IMR-90 (cell line): ENCODE measurements around the gene FAM83G. TPM values are rescaled to one million over a fixed set of nuclear protein-coding genes. Genes with fewer than 3 reads are reported as not detected.

ENCODE experiments used
- ATAC-seq: fragments of 200-7000 bp; cut with Tn5 transposase; 2 replicates; pipeline ENCODE4 v1.9.1; 2020; ENCODE audit warnings: low read depth, mild to moderate bottlenecking, moderate library complexity
- BruUV-seq: library from RNA; stranded (reverse); fragments of 400-500 nt; replicated peaks from 2 replicates; lab custom pipeline; 2021; lab: Mats Ljungman, UMichigan
- CTCF ChIA-PET: fragments of 300-600 bp; formaldehyde crosslinking; extraction: SDS; loops from one replicate; lab custom pipeline; 2021; ENCODE audit warnings: antibody characterized with exemption; lab: Yijun Ruan, JAX
- POLR2A ChIA-PET: fragments of 300-600 bp; sonication (Branson Sonifier 250); formaldehyde crosslinking; loops from one replicate; lab custom pipeline; 2022; ENCODE audit warnings: antibody characterized with exemption; ENCODE audit not compliant: unreplicated experiment; lab: Charles Lee
- DNase-seq: peaks from one replicate; pipeline ENCODE4 v3.0.0; 2013
- H2AFZ ChIP-seq: replicated peaks from 2 replicates; pipeline ENCODE3; 2013; ENCODE audit warnings: low read length, mild to moderate bottlenecking; ENCODE audit not compliant: poor library complexity
- H2AK5ac ChIP-seq: 2 replicates; pipeline ENCODE4 v1.6.1; 2013; ENCODE audit warnings: low read depth, low read length, inconsistent platforms
- H2AK9ac ChIP-seq: replicated peaks from 2 replicates; pipeline ENCODE3; 2013; ENCODE audit warnings: mild to moderate bottlenecking, low read depth, low read length, moderate library complexity; ENCODE audit not compliant: poor library complexity
- H2BK120ac ChIP-seq: 2 replicates; pipeline ENCODE4 v1.6.1; 2013; ENCODE audit warnings: low read depth, low read length, inconsistent platforms
- H2BK15ac ChIP-seq: 3 replicates; pipeline ENCODE4 v1.6.1; 2013; ENCODE audit warnings: low read depth, low read length, inconsistent platforms
- H2BK20ac ChIP-seq: 2 replicates; pipeline ENCODE4 v1.6.1; 2013; ENCODE audit warnings: low read depth, mild to moderate bottlenecking, inconsistent platforms, low read length, moderate library complexity
- H2BK5ac ChIP-seq: 2 replicates; pipeline ENCODE4 v1.6.1; 2013; ENCODE audit warnings: mild to moderate bottlenecking, low read depth, low read length, inconsistent platforms; ENCODE audit not compliant: poor library complexity, severe bottlenecking
- H3K14ac ChIP-seq: replicated peaks from 2 replicates; pipeline ENCODE4 v1.6.1; 2013; ENCODE audit warnings: low read depth, low read length, inconsistent platforms
- H3K18ac ChIP-seq: 2 replicates; pipeline ENCODE4 v1.6.1; 2013; ENCODE audit warnings: low read depth, low read length, control low read depth
- H3K23ac ChIP-seq: 2 replicates; pipeline ENCODE4 v1.6.1; 2013; ENCODE audit warnings: low read depth, low read length, inconsistent platforms
- H3K27ac ChIP-seq: 2 replicates; pipeline ENCODE4 v1.5.1; 2013; ENCODE audit warnings: mild to moderate bottlenecking, control low read depth, low read length; ENCODE audit not compliant: insufficient read depth
- H3K27me3 ChIP-seq: 2 replicates; pipeline ENCODE4 v1.6.1; 2013; ENCODE audit warnings: low read length; ENCODE audit not compliant: control insufficient read depth, insufficient read depth
- H3K36me3 ChIP-seq: 2 replicates; pipeline ENCODE4 v1.6.1; 2013; ENCODE audit warnings: low read length, mixed read lengths; ENCODE audit not compliant: control insufficient read depth, insufficient read depth
- H3K4ac ChIP-seq: 2 replicates; pipeline ENCODE4 v1.6.1; 2013; ENCODE audit warnings: low read depth, low read length, inconsistent platforms
- H3K4me1 ChIP-seq: 2 replicates; pipeline ENCODE4 v1.6.1; 2013; ENCODE audit warnings: low read length, mixed read lengths; ENCODE audit not compliant: control insufficient read depth, insufficient read depth
- H3K4me2 ChIP-seq: 2 replicates; pipeline ENCODE4 v1.6.1; 2013; ENCODE audit warnings: low read depth, mild to moderate bottlenecking, control low read depth, low read length, moderate library complexity
- H3K4me3 ChIP-seq: 2 replicates; pipeline ENCODE4 v1.5.1; 2013; ENCODE audit warnings: low read depth, mild to moderate bottlenecking, control low read depth, low read length, moderate library complexity; ENCODE audit not compliant: insufficient read depth
- H3K56ac ChIP-seq: 2 replicates; pipeline ENCODE4 v1.6.1; 2013; ENCODE audit warnings: low read length, inconsistent platforms; ENCODE audit not compliant: insufficient read depth; ENCODE audit errors: extremely low read depth
- H3K79me1 ChIP-seq, 2 experiments: 2 replicates each; pipeline ENCODE4 v1.6.1; 2013; ENCODE audit warnings: low read length in 2 of 2, inconsistent platforms in 1 of 2, low read depth in 1 of 2
- H3K9ac ChIP-seq: 2 replicates; pipeline ENCODE4 v1.6.1; 2013; ENCODE audit warnings: low read depth, low read length, control low read depth
- H3K9me1 ChIP-seq: 2 replicates; pipeline ENCODE4 v1.6.1; 2013; ENCODE audit warnings: low read length, inconsistent platforms; ENCODE audit not compliant: insufficient read depth
- H3K9me3 ChIP-seq: 2 replicates; pipeline ENCODE4 v1.6.1; 2013; ENCODE audit warnings: low read length; ENCODE audit not compliant: control insufficient read depth, insufficient read depth
- H4K20me1 ChIP-seq: 2 replicates; pipeline ENCODE4 v1.6.1; 2013; ENCODE audit warnings: low read length, inconsistent platforms; ENCODE audit not compliant: insufficient read depth
- H4K5ac ChIP-seq: 2 replicates; pipeline ENCODE4 v1.6.1; 2013; ENCODE audit warnings: mild to moderate bottlenecking, low read depth, low read length, control low read depth
- H4K8ac ChIP-seq, 2 experiments: 2 replicates each; pipeline ENCODE4 v1.6.1; 2013; ENCODE audit warnings: low read depth in 2 of 2, low read length in 2 of 2, control low read depth in 1 of 2, inconsistent platforms in 1 of 2
- H4K91ac ChIP-seq: 2 replicates; pipeline ENCODE4 v1.6.1; 2013; ENCODE audit warnings: low read depth, low read length, inconsistent platforms; ENCODE audit not compliant: insufficient read depth
- BHLHE40 ChIP-seq: fragments of 150-350 bp; IDR thresholded peaks from 2 replicates; pipeline ENCODE4 v1.6.1; 2016; ENCODE audit warnings: mild to moderate bottlenecking, low read depth, low read length
- CEBPB ChIP-seq: IDR thresholded peaks from 2 replicates; pipeline ENCODE4 v1.6.1; 2012; ENCODE audit warnings: low read depth, low read length, improper control_type of control experiment
- CHD1 ChIP-seq: IDR thresholded peaks from 2 replicates; pipeline ENCODE4 v1.6.1; 2012; ENCODE audit warnings: low read depth, low read length, improper control_type of control experiment
- CTCF ChIP-seq: conservative IDR thresholded peaks from 2 replicates; pipeline ENCODE4 v1.5.1; 2012; ENCODE audit warnings: mild to moderate bottlenecking, low read depth, low read length, improper control_type of control experiment
- ELK1 ChIP-seq: fragments of 150-350 bp; IDR thresholded peaks from 2 replicates; pipeline ENCODE4 v1.6.1; 2016; ENCODE audit warnings: low read depth, mild to moderate bottlenecking, low read length, moderate library complexity, borderline replicate concordance
- FOS ChIP-seq: fragments of 150-350 bp; IDR thresholded peaks from 2 replicates; pipeline ENCODE4 v1.6.1; 2016; ENCODE audit warnings: low read depth, low read length
- MAFK ChIP-seq: IDR thresholded peaks from 2 replicates; pipeline ENCODE4 v1.6.1; 2012; ENCODE audit warnings: low read depth, low read length, improper control_type of control experiment
- MAZ ChIP-seq: IDR thresholded peaks from 2 replicates; pipeline ENCODE4 v1.6.1; 2012; ENCODE audit warnings: low read depth, mild to moderate bottlenecking, low read length, improper control_type of control experiment, moderate library complexity, borderline replicate concordance
- MXI1 ChIP-seq: IDR thresholded peaks from 2 replicates; pipeline ENCODE4 v1.6.1; 2012; ENCODE audit warnings: low read depth, mild to moderate bottlenecking, low read length, moderate library complexity, borderline replicate concordance
- NFE2L2 ChIP-seq: fragments of 150-350 bp; IDR thresholded peaks from 2 replicates; pipeline ENCODE4 v1.6.1; 2016; ENCODE audit warnings: low read depth, mild to moderate bottlenecking, low read length
- POLR2A ChIP-seq: IDR thresholded peaks from 2 replicates; pipeline ENCODE4 v1.6.1; 2012; ENCODE audit warnings: mild to moderate bottlenecking, low read depth, low read length
- RAD21 ChIP-seq: IDR thresholded peaks from 2 replicates; pipeline ENCODE4 v1.6.1; 2012; ENCODE audit warnings: low read length, improper control_type of control experiment
- RCOR1 ChIP-seq: IDR thresholded peaks from 2 replicates; pipeline ENCODE4 v1.6.1; 2012; ENCODE audit warnings: mild to moderate bottlenecking, low read length, improper control_type of control experiment; ENCODE audit not compliant: insufficient replicate concordance
- RFX5 ChIP-seq: IDR thresholded peaks from 2 replicates; pipeline ENCODE4 v1.8.0; 2012; ENCODE audit warnings: low read depth, mild to moderate bottlenecking, low read length, moderate library complexity
- USF2 ChIP-seq: fragments of 150-350 bp; IDR thresholded peaks from 2 replicates; pipeline ENCODE4 v1.6.1; 2017; ENCODE audit warnings: mild to moderate bottlenecking, antibody characterized with exemption, low read length, low read depth
- WGBS, 2 experiments: methylation state at CpG; one replicate each; pipeline versions ENCODE4 v1.1.5 to v1.1.7; 2013; ENCODE audit warnings: missing lambda C conversion rate in 2 of 2; ENCODE audit not compliant: insufficient read length in 1 of 2; ENCODE audit errors: extremely low coverage in 2 of 2; 5-methylcytosine and 5-hydroxymethylcytosine counted together
- dilution Hi-C: fragments of 300-500 bp; cut with HindIII; formaldehyde crosslinking; loops from one replicate; pipeline ENCODE4 v1.14.3; 2018; ENCODE audit warnings: low sequenced_read_pairs; ENCODE audit not compliant: unreplicated experiment
- in situ Hi-C: fragments of 300-500 bp; cut with MboI; formaldehyde crosslinking; loops from 3 replicates; pipeline ENCODE4 v1.14.3; 2019; ENCODE audit warnings: low sequenced_read_pairs, inconsistent platforms, mixed read lengths
- intact Hi-C: fragments of 100-400 bp; cut with micrococcal nuclease; formaldehyde crosslinking; loops from 2 replicates; pipeline ENCODE4 v1.10.0; 2022
- polyA plus RNA-seq, 3 experiments: library from polyadenylated mRNA; depleted of rRNA; stranded (reverse); fragments of >200 nt; gene quantifications; 2 replicates each; pipeline ENCODE4 v1.2.3, GENCODE V29; 2012; ENCODE audit warnings: low replicate concordance in 1 of 3
- total RNA-seq: library from RNA; depleted of rRNA; stranded (reverse); fragments of >200 nt; gene quantifications from 2 replicates; pipeline ENCODE4 v1.2.3, GENCODE V29; 2012

FAM83G gene
- total and polyA plus RNA-seq, 2 of the 4 experiments (the other 2 are of a cell fraction), result 9.5 to 12.6 TPM

- DNase-seq (peak; percentile 88), ATAC-seq (peak; percentile 50)
- intact Hi-C loops (no loop called here), dilution Hi-C loops (no loop called here), in situ Hi-C loops (no loop called here)
- no peak overlapping the region for H3K4me3 ChIP-seq
- H4K5ac ChIP-seq, result no peak overlapping the region
- no peak overlapping the region for H2BK20ac ChIP-seq
- WGBS, 2 experiments, result 54% methylated on average over 7 of the region's 13 CpGs; no CpG with 5 or more reads in 1 of the 2 experiments
- peak overlapping the region; percentile 86 for H2AK9ac ChIP-seq
- H3K4ac ChIP-seq, result peak overlapping the region; percentile 81
- H2AK5ac ChIP-seq, result peak overlapping the region; percentile 64; the same call in 1 of the 2 replicates
- peak overlapping the region; percentile 6; the same call in 1 of the 2 replicates for H3K27ac ChIP-seq
- H4K91ac ChIP-seq, result no peak overlapping the region
- H2BK15ac ChIP-seq, result no peak overlapping the region
- no peaks in the 10 kb centered on the region for H4K20me1 ChIP-seq
- no peaks in the 10 kb centered on the region for H3K9me3 ChIP-seq
- H3K9ac ChIP-seq, result no peak overlapping the region
- H4K8ac ChIP-seq, result peak overlapping the region; percentile 15 to 87; a peak in 3 of 4 replicates
- peak overlapping the region; percentile 25 for H2BK5ac ChIP-seq
- peaks cover 37% of the 10 kb centered on the region for H3K36me3 ChIP-seq
- H3K27me3 ChIP-seq, result no peaks in the 10 kb centered on the region
- ChIA-PET POLR2A (no interaction called here), CTCF (no interaction called here)
- H2BK120ac ChIP-seq, result no peak overlapping the region
- H3K79me1 ChIP-seq, result peaks cover 12 to 51% of the 10 kb centered on the region in 2 experiments
- H3K18ac ChIP-seq, result no peak overlapping the region
- H3K23ac ChIP-seq, result no peak overlapping the region; the same call in none of the 2 replicates
- peaks cover 19% of the 10 kb centered on the region for H3K4me1 ChIP-seq
- no TSS peak for BruUV-seq
- H3K4me2 ChIP-seq, result peak overlapping the region; percentile 9; the same call in 1 of the 2 replicates
- H3K56ac ChIP-seq, result no peak overlapping the region
- H2AFZ ChIP-seq, result peak overlapping the region; percentile 82
- TF ChIP-seq MAFK (no peak), RAD21 (no peak), RFX5 (no peak), USF2 (no peak), RCOR1 (peak; percentile 88), MXI1 (no peak), CHD1 (no peak), MAZ (peak; percentile 57; the same call in 1 of the 2 replicates), CTCF (no peak), FOS (peak; percentile 45), NFE2L2 (no peak), ELK1 (no peak), BHLHE40 (peak; percentile 57; the same call in 1 of the 2 replicates), POLR2A (peak; percentile 23; the same call in 1 of the 2 replicates), CEBPB (no peak)
- peak overlapping the region; percentile 83 for H3K14ac ChIP-seq
- peaks cover 13% of the 10 kb centered on the region for H3K9me1 ChIP-seq
Measured at GRCh38 chr17:18980682-18981334, 23.8 kb downstream of the FAM83G start.
